GM12801 (cell line): ENCODE measurements around the gene SLC4A9.

ENCODE experiments used
- CTCF ChIP-seq: IDR thresholded peaks from one replicate; pipeline ENCODE4 v1.5.1; 2011; ENCODE audit warnings: control low read depth; ENCODE audit not compliant: insufficient read length; ENCODE audit errors: extremely low read depth

Gene SLC4A9

GRCh38 chr5:140391312-140391711, 31.3 kb downstream of the SLC4A9 start:
- TF ChIP-seq CTCF: no peak

GRCh38 chr5:140391732-140392131, 31.7 kb downstream of the SLC4A9 start:
- no peak for TF ChIP-seq CTCF

GRCh38 chr5:140393738-140394137, 33.7 kb downstream of the SLC4A9 start:
- TF ChIP-seq CTCF: no peak

- no peak for TF ChIP-seq CTCF
Measured at GRCh38 chr5:140398379-140398811, 38.4 kb downstream of the SLC4A9 start.

GRCh38 chr5:140399979-140400729, 40.2 kb downstream of the SLC4A9 start:
- TF ChIP-seq CTCF: no peak

GRCh38 chr5:140400730-140401361, 40.9 kb downstream of the SLC4A9 start:
- no peak for TF ChIP-seq CTCF

- no peak for TF ChIP-seq CTCF
Measured at GRCh38 chr5:140401362-140402257, 41.6 kb downstream of the SLC4A9 start, which contains the start of gene ANKHD1. Gene ANKHD1 (plus strand): TSS chr5:140401833. CDS start chr5:140401968, 135 bp downstream.
